ENCODE measurements around the gene MPP3. TPM values are rescaled to one million over a fixed set of nuclear protein-coding genes. Genes with fewer than 3 reads are reported as not detected.

The MPP3 gene
- total and polyA plus RNA-seq, 10 of the 15 experiments (the other 5 are each of a cell fraction or from before 2014, with no cell fraction given) = not detected

- RAD21 ChIA-PET (ENCODE audit: unreplicated experiment) = no interaction called here
- WGBS (ENCODE audit: insufficient coverage, insufficient replicate concordance, low lambda C conversion rate, missing lambda C conversion rate) = 59% methylated on average over 15 of the region's 15 CpGs
- intact Hi-C loops (cut with micrococcal nuclease; ENCODE audit: unreplicated experiment) (no loop called here), in situ Hi-C loops (cut with MboI) (no loop called here)
- Histone ChIP-seq H3K4me1 (ENCODE audit: control insufficient read depth, insufficient read depth, low read length) (no peaks in the 10 kb centered on the region), H3K79me2 (ENCODE audit: control insufficient read depth, insufficient read depth, low read length) (no peaks in the 10 kb centered on the region), H2AFZ (ENCODE audit: control insufficient read depth, low read depth, low read length) (no peak overlapping the region), H3K4me2 (ENCODE audit: control insufficient read depth, insufficient read depth) (no peak overlapping the region), H3K36me3 (ENCODE audit: control insufficient read depth in 2 of 2, insufficient read depth in 2 of 2, low read length in 1 of 2) (no peaks in the 10 kb centered on the region), H3K9me3 (replicated peaks; ENCODE audit: control insufficient read depth, insufficient read depth, low read length) (no peaks in the 10 kb centered on the region), H4K20me1 (ENCODE audit: control insufficient read depth, insufficient read depth) (no peaks in the 10 kb centered on the region), H3K9ac (ENCODE audit: control insufficient read depth, insufficient read depth, low read length) (no peak overlapping the region), H3K27me3 (replicated peaks in 1 of 2; ENCODE audit: control insufficient read depth in 2 of 2, insufficient read depth in 2 of 2, low read length in 1 of 2) (peaks cover 5 to 12% of the 10 kb centered on the region in 2 experiments; a peak in 2 of 4 replicates), H3K27ac (ENCODE audit: control insufficient read depth, insufficient read depth) (no peak overlapping the region), H3K4me3 (no peak overlapping the region)
- no peak for TF ChIP-seq NFYA (IDR thresholded peaks at IDR 0.05; ENCODE audit: borderline replicate concordance, low read depth, low read length)
- TF ChIP-seq, protein P1, sequence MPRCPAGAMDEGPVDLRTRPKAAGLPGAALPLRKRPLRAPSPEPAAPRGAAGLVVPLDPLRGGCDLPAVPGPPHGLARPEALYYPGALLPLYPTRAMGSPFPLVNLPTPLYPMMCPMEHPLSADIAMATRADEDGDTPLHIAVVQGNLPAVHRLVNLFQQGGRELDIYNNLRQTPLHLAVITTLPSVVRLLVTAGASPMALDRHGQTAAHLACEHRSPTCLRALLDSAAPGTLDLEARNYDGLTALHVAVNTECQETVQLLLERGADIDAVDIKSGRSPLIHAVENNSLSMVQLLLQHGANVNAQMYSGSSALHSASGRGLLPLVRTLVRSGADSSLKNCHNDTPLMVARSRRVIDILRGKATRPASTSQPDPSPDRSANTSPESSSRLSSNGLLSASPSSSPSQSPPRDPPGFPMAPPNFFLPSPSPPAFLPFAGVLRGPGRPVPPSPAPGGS (IDR thresholded peaks at IDR 0.05; ENCODE audit: borderline replicate concordance, insufficient read depth, low read depth, low read length, poor library complexity, severe bottlenecking) = no peak
- TF ChIP-seq MYC (IDR thresholded peaks at IDR 0.05; ENCODE audit: insufficient read depth, insufficient read length, insufficient replicate concordance, low read length, severe bottlenecking) = no peak
- TF ChIP-seq NRF1 (conservative IDR thresholded peaks at IDR 0.05; ENCODE audit: low read depth, low read length) = no peak
- no peak for TF ChIP-seq SP1 (IDR thresholded peaks at IDR 0.05; ENCODE audit: low read depth, low read length)
- TF ChIP-seq TCF3 (IDR thresholded peaks at IDR 0.05; ENCODE audit: borderline replicate concordance, insufficient read depth, low read depth, low read length) = no peak
- TF ChIP-seq E2F8 (IDR thresholded peaks at IDR 0.05; ENCODE audit: low read depth, partially characterized antibody) = no peak
- TF ChIP-seq GATAD2B (conservative IDR thresholded peaks at IDR 0.05; ENCODE audit: low read depth) = no peak
- no peak for TF ChIP-seq ATF7 (IDR thresholded peaks at IDR 0.05; ENCODE audit: low read depth)
- TF ChIP-seq ZNF207 (IDR thresholded peaks at IDR 0.05; ENCODE audit: borderline replicate concordance) = no peak
- no peak for ATAC-seq
- FAIRE-seq = no peak
- CTCF ChIA-PET = no interaction called here
- SMC1A ChIA-PET (ENCODE audit: uncharacterized antibody, unreplicated experiment) = no interaction called here
- POLR2A ChIA-PET = interaction anchor here (0.6 kb wide), 1 partner anchor 547 kb away, joined by 3 read pairs; no protein-coding TSS in a partner anchor
- no peak for DNase-seq (ENCODE audit: low read depth, low spot score)
- BruUV-seq (replicated peaks) = no TSS peak
Measured at GRCh38 chr17:43782913-43783680, 49.8 kb downstream of the MPP3 start.

All from GM12878 (cell line).